SJSA1 (cell line): ENCODE measurements around the gene GRK1. TPM values are rescaled to one million over a fixed set of nuclear protein-coding genes. Genes with fewer than 3 reads are reported as not detected.

Experiments used
- DNase-seq, 2 experiments: peaks; one replicate each; pipeline ENCODE4 v3.0.0-alpha.2; 2015 to 2020; ENCODE audit warnings: low spot score in 2 of 2, low read depth in 1 of 2
- H3K27ac ChIP-seq: fragments of 250-450 bp; sonication (Bioruptor Pico); 2 replicates; pipeline ENCODE4 v1.5.1; 2020; ENCODE audit warnings: mild to moderate bottlenecking, moderate library complexity
- H3K27me3 ChIP-seq: fragments of 250-450 bp; sonication (Bioruptor Pico); replicated peaks from 2 replicates; pipeline ENCODE4 v1.5.1; 2020; ENCODE audit warnings: mild to moderate bottlenecking, moderate library complexity
- H3K36me3 ChIP-seq: fragments of 250-450 bp; sonication (Bioruptor Pico); 2 replicates; pipeline ENCODE4 v1.5.1; 2020; ENCODE audit warnings: mild to moderate bottlenecking
- H3K4me1 ChIP-seq: fragments of 250-450 bp; sonication (Bioruptor Pico); replicated peaks from 2 replicates; pipeline ENCODE4 v1.6.1; 2021; ENCODE audit warnings: mild to moderate bottlenecking
- H3K4me3 ChIP-seq: fragments of 250-450 bp; sonication (Bioruptor Pico); 2 replicates; pipeline ENCODE4 v1.5.1; 2020; ENCODE audit warnings: mild to moderate bottlenecking
- H3K9me3 ChIP-seq: fragments of 250-450 bp; sonication (Bioruptor Pico); replicated peaks from 2 replicates; pipeline ENCODE4 v1.5.1; 2020; ENCODE audit warnings: mild to moderate bottlenecking
- total RNA-seq: library from RNA; depleted of rRNA; stranded (reverse); fragments of >200 nt; shearing (Covaris generic); gene quantifications from 2 replicates; pipeline ENCODE4 v1.2.3, GENCODE V29; 2014

GRK1 gene
- total RNA-seq, 1 experiment from 2014 or later = 0.08 TPM

DNA sequence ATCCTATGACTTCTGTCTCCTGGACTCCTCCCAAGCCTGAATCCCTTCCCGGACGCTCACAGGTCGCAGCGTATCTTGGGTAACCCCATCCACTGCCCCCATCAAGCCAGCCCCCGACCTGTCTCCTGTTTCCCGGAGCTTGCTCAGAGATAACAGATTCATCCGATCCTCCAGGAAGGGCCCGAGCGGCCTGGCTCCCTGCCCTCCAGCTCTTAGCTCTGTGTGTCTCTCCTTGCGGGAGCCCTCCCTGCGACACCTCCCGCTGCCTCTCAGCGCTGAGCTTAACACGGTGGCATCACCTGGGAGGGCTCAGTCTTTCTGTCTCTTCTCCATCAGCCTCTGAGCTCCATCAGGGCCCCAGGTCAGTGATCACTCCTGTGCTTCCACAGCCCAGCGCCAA is 87.7 kb downstream of the GRK1 start:
- peaks cover 11% of the 10 kb centered on the region for H3K4me1 ChIP-seq
- no peak overlapping the region for H3K4me3 ChIP-seq
- no peaks in the 10 kb centered on the region for H3K36me3 ChIP-seq
- DNase-seq = no peak
- H3K27ac ChIP-seq = no peak overlapping the region
- peaks cover 22% of the 10 kb centered on the region for H3K9me3 ChIP-seq
- H3K27me3 ChIP-seq = peaks cover 35% of the 10 kb centered on the region

DNA sequence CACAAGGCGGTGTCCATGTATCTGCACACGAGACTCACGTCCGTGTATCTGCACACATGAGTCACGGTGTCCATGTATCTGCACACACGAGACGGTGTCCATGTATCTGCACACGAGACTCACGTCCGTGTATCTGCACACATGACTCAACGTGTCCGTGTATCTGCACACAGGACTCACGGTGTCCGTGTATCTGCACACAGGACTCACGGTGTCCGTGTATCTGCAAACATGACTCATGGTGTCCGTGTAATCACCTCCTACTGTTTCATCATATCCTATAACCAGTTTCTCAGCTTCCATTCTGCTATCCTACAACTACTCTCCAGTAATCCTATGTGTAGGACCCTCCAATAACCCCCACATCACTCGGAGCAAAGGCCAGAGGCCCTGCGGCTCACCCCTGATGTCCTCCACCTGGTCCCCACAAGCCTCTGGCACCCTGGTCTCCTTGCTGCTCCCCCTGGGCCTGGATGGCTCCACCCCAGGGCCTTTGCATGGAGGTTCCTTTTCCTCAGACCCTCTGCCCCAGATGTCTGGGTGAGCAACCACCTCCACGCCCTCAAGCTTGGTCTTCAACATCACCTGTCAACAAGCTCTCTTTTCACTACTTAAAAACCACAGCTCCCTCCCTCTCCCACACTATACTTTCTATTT is 89.5 kb downstream of the GRK1 start:
- H3K9me3 ChIP-seq = peaks cover 5% of the 10 kb centered on the region
- no peak for DNase-seq
- no peak overlapping the region for H3K4me3 ChIP-seq
- peaks cover 15% of the 10 kb centered on the region for H3K4me1 ChIP-seq
- H3K27ac ChIP-seq = no peak overlapping the region
- H3K36me3 ChIP-seq = no peaks in the 10 kb centered on the region
- peaks cover 44% of the 10 kb centered on the region for H3K27me3 ChIP-seq

DNA sequence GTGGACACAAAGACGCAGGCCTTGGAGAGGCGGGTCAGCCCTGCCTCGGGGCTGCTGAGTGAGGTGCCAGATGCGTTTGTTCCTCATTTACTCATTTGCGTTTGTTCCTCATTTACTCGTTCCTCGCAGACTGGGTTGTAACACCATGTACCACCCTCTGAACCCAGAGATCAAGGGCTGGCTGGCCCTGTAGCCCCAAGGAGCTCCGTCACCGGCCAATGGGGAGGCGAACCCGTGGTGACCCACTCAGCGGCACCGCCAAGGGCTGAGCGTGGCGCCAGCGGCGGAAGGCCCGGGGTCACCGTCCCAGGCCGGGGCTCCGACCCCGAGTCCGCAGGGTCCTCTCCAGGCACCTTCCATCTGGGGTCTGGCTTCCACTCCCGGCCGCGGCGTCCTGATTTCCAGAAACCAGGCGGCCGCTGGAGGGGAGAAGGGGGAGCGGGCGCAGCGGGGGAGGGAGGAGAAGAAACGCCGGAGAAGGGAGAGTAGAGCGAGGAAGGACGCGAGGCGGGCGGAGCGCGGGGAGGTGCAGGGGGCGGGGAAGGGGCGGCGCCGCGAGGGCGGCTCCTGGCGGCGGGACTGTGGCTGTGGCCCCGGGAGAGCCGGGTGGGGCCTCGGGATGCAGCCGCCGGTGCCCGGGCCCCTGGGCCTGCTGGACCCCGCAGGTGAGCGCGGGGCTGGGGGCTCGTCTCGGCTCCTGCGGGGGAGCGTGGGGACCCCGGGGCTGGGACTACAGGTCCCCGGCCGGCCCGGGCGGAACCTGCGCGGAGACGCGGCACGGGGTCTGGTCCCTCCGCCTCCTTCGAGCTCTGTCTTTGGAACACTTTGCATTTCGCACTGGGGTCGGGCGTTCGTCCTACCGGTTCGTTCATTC is 91.9 kb downstream of the GRK1 start, which contains the start of gene TMEM255B:
Gene TMEM255B (plus strand): TSS at position 576 of the 874 bp plus-strand sequence. CDS start 44 bp downstream, at position 620.
- peak; percentile 70 to 92 for DNase-seq
- no peak within 1 kb of the TSS for H3K27ac ChIP-seq
- 0 out of 2 replicates have a peak, but pooled peaks cover 4% of the 10 kb centered on the region for H3K9me3 ChIP-seq
- peak within 1 kb of the TSS; percentile 43 for H3K4me3 ChIP-seq
- peaks cover 55% of the 10 kb centered on the region for H3K27me3 ChIP-seq
- peaks cover 15% of the 10 kb centered on the region for H3K4me1 ChIP-seq
- H3K36me3 ChIP-seq = no peaks in the 10 kb centered on the region

DNA sequence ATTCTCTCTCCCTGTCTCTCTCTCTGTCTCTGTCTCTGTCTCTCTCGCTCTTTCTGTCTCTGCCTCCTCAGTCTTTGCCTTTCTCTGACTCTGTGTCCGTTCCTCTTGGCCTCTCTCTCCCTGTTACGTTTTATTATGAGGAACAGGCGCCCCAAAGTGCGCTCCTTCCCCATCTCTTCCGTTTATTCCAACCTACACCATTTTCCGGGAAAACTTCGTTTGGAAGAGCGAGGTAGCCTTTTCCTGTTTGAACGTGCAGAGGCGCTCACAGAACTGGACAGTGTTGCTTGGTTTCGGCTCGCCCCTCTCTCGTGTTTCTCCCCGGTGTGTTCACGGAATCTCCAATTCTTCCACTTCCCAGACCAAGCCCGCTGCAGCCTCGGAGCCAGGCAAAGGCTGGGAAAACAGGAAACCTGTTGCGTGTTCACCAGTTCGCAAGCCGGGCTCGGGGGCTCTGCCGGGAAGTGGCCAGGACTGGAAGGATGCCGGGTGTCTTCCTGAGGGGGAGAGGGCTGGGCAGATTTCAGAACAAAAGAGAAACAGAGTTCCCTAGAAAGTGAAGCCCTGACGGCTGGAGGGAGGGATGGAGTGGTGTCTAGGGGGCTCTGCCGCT is 92.6 kb downstream of the GRK1 start:
- Histone ChIP-seq H3K36me3 (no peaks in the 10 kb centered on the region), H3K4me3 (peak overlapping the region; percentile 43), H3K9me3 (0 out of 2 replicates have a peak, but pooled peaks cover 4% of the 10 kb centered on the region), H3K27me3 (peaks cover 53% of the 10 kb centered on the region), H3K4me1 (peaks cover 15% of the 10 kb centered on the region), H3K27ac (no peak overlapping the region)
- DNase-seq = peak; percentile 66 to 73

DNA sequence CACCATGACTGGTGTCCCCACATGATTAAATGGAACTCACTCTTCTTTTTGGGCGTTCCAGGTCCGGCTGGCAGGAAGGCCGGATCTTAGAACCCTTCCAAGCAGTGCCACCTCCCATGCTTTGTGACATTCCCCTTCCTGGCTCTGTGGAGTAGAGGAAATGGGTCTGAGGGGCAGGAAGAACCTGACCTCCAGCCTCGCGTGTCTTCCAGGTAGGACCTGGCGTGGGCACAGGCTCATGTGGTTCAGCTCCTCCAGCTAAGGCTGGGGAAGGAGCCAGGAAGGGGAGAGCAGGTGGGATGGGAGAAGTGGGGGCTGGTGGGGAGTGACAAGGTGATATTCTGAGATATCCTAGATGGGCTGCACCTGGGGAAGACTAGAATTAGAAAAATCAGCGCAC is 94.1 kb downstream of the GRK1 start:
- no peak overlapping the region for H3K4me3 ChIP-seq
- peaks cover 15% of the 10 kb centered on the region for H3K4me1 ChIP-seq
- DNase-seq = peak in 1 of 2 experiments; percentile 49
- H3K27me3 ChIP-seq = peaks cover 54% of the 10 kb centered on the region
- H3K36me3 ChIP-seq = no peaks in the 10 kb centered on the region
- no peak overlapping the region for H3K27ac ChIP-seq
- 0 out of 2 replicates have a peak, but pooled peaks cover 4% of the 10 kb centered on the region for H3K9me3 ChIP-seq

DNA sequence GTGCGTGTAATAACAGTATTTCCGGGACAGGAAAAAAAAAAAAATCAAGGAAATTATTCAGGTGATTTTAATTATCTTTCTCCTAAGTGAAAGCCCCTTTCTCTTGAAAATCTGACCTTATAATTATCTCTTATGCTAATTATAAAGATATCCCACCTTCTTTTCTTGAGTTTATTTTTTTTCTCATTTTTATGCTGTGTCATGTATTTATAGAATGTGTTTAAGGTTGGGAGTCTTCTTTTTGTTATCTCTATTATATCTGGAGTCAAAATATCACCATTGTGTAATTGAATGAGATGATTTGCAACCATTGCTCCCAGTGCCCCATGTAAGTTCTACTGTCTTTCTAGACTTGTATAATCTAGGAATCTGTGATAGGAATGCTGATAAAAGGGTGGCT is 95.1 kb downstream of the GRK1 start:
- Histone ChIP-seq H3K27ac (no peak overlapping the region), H3K27me3 (peaks cover 61% of the 10 kb centered on the region), H3K4me3 (no peak overlapping the region), H3K9me3 (0 out of 2 replicates have a peak, but pooled peaks cover 4% of the 10 kb centered on the region), H3K4me1 (peaks cover 15% of the 10 kb centered on the region), H3K36me3 (no peaks in the 10 kb centered on the region)
- DNase-seq = peak in 1 of 2 experiments; percentile 24

DNA sequence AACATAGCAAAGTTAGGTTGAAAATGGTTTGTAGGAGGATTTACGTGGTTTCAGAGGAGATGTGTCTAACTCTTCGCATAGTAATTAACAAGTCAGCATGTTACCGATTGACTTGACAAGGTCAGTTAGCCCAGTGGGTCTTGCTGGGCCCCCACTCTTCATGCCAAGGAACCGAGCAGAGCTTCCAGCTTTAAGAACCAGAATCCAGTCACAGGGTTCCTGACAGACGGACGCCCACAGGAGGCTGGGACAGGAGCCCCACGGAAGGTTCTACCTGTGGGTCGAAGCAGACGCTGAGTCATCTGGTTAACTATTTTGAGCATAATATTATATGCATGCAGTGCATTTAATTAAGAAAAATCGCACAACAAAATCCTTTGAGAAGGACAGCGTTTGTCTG is 95.5 kb downstream of the GRK1 start:
- Histone ChIP-seq H3K4me1 (peaks cover 15% of the 10 kb centered on the region), H3K36me3 (no peaks in the 10 kb centered on the region)
- peak in 1 of 2 experiments; percentile 45 for DNase-seq

DNA sequence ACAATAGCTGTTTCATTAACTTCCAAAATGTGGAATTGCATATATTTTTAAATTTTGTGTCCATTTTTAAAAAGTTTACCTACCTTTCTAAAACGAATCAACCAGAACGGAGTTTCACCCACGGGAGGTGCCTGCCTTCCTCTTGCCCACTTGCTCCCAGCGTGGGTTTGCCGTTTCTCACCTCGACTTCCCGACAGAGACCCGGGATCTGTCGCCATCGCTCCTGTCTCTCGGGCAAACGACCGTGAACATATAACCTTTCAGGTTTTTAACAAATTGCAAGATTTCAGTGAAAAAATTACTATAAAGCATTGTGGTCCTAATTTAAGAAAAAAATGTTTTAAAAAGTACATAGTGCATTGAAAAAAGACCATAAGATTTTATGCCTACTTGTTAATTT is 96.2 kb downstream of the GRK1 start:
- 0 out of 2 replicates have a peak, but pooled peaks cover 4% of the 10 kb centered on the region for H3K9me3 ChIP-seq
- no peak overlapping the region for H3K4me3 ChIP-seq
- DNase-seq = peak in 1 of 2 experiments; percentile 47
- H3K4me1 ChIP-seq = peaks cover 15% of the 10 kb centered on the region
- H3K27ac ChIP-seq = no peak overlapping the region
- no peaks in the 10 kb centered on the region for H3K36me3 ChIP-seq
- peaks cover 64% of the 10 kb centered on the region for H3K27me3 ChIP-seq

More for the DNA sequence above, 95.5 kb downstream of the GRK1 start:
- Histone ChIP-seq H3K27ac (no peak overlapping the region), H3K4me3 (no peak overlapping the region), H3K27me3 (peaks cover 65% of the 10 kb centered on the region), H3K9me3 (0 out of 2 replicates have a peak, but pooled peaks cover 4% of the 10 kb centered on the region)

DNA sequence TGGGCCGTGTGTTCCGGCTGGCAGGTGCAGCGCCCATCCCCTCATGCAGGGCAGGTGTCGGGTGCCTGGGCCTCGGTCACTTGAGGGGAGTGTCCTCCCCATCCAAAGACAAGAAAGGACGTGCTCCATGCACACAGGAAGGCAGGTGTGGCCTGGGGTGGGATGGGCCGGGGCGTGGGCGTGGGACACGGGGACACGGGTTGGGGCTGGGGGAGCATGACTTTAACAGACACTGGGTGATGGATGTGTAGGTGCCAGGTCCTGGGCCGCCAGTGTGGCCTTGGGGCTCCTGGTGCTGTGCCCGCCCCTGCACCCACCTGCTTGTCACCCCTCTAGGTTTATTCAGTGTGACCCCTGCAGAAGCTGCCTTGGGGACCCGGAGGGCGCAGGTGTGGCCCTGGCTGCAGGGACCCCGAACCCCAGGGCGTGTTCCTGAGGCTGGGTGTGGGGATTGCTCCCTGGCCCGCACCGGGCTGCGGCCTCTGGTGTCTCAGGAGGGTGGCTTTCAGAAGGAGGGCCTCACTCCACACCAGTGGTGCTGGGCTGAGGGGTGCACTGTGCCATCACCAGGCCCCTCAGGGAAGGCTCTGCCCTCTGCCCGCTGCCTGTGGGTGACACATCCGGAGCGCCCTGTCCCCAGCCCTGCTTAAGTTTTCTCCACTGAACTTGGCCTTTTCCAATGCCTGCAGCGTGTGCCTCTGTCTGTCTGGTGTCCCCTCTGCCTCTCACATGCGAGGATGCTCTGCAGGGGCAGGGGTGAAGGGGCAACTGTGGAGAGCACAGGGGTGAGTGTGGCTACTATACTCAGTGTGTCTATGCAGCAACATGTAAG is 97.2 kb downstream of the GRK1 start:
- Histone ChIP-seq H3K4me1 (peaks cover 9% of the 10 kb centered on the region), H3K4me3 (no peak overlapping the region), H3K36me3 (no peaks in the 10 kb centered on the region), H3K27ac (no peak overlapping the region), H3K27me3 (peaks cover 56% of the 10 kb centered on the region), H3K9me3 (0 out of 2 replicates have a peak, but pooled peaks cover 4% of the 10 kb centered on the region)
- peak in 1 of 2 experiments; percentile 54 for DNase-seq

DNA sequence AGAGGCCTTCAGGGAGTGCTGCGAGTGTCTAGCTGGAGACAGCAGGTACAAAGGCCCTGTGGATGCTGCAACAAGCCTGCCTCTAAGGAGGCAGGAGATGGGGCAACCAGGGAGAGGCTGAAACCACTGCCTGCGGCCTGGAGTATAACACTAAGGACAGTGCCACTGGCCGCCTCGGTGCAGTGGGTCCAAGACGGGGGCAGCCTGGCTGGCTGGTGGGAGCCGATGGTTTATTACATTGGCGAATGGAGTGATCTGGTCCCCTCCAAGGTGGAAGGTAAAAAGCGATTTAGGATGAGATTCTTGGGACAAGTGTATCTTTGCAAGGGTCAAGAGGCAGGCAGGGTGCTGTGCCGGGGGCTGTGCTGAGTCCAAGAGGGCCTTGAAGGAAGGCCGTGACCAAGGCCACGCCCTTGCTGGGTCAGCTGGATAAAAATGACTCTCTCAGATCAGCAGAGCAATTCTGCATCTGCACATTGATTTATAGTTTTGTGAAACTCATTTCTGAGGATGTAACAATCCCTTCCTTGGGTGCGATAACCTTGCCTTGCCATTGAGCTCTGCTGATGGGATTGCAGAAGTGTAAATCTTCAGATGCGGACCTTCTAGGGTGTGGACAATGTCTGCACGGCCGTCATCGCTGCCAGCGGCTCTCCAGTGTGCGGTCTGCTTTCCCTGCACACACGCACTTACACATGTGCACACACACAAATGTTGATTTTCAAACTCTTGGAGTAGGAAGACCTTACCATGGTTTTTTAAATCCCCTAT is 98.0 kb downstream of the GRK1 start:
- H3K27me3 ChIP-seq = peaks cover 48% of the 10 kb centered on the region
- H3K4me1 ChIP-seq = peaks cover 1% of the 10 kb centered on the region
- H3K36me3 ChIP-seq = no peaks in the 10 kb centered on the region
- H3K27ac ChIP-seq = no peak overlapping the region
- H3K4me3 ChIP-seq = no peak overlapping the region
- H3K9me3 ChIP-seq = no peaks in the 10 kb centered on the region
- peak in 1 of 2 experiments; percentile 53 for DNase-seq

DNA sequence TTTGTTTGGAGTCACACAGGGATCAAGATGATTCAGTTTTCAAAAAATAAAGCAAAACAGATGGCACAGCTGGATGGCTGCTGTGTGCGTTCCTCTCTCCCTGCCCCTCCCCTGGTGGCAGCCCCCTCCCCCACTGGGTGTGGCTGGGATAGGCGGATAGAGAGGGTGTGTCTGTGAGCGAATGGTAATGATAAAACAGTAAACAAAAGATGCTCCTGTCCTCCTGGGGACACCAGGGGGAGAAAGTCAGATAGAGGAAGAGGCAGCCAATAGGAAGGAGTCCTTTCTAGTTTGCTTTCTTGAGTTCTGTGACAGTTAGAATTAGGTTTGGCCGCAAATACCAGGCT is 98.5 kb downstream of the GRK1 start:
- H3K9me3 ChIP-seq = no peaks in the 10 kb centered on the region
- peaks cover 44% of the 10 kb centered on the region for H3K27me3 ChIP-seq
- H3K27ac ChIP-seq = no peak overlapping the region
- no peaks in the 10 kb centered on the region for H3K4me1 ChIP-seq
- no peaks in the 10 kb centered on the region for H3K36me3 ChIP-seq
- H3K4me3 ChIP-seq = no peak overlapping the region
- DNase-seq = peak in 1 of 2 experiments; percentile 53

DNA sequence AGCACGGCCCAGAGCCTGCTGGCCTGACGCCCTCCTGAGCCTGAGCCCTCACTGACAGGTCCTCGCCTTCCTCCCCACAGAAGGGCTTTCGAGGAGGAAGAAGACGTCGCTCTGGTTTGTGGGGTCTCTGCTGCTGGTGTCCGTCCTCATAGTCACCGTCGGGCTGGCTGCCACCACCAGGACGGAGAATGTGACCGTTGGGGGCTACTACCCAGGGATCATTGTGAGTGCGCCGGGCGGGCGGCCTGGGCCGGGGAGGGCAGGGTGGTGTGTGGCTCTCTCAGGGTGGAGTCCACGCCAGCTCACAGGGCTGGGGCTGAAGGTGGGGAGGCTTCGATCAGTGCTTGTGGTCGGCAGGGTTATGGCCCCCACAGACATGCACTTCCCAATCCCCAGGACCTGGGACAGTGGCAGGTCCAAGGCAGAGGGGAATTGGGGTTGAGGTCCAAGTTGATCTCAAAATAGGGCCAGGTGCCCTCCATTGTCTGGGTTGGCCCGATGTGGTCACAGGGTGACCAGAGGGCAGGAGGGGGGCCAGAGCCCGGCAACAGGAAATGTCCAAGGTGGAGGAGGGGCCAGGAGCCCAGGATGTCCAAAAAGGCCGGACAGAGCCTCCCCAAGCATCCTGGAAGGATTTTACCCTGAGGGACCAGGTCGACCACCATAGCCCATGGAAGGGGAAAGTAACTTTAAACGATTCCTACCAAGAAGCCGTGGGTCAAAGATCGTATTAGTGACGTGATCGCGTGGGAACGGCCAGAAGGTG is 99.2 kb downstream of the GRK1 start:
- DNase-seq = peak in 1 of 2 experiments; percentile 59
- H3K4me3 ChIP-seq = no peak overlapping the region
- no peak overlapping the region for H3K27ac ChIP-seq
- peaks cover 40% of the 10 kb centered on the region for H3K27me3 ChIP-seq
- no peaks in the 10 kb centered on the region for H3K4me1 ChIP-seq
- H3K36me3 ChIP-seq = no peaks in the 10 kb centered on the region
- no peaks in the 10 kb centered on the region for H3K9me3 ChIP-seq
